SK-N-SH treated with all-trans-retinoic acid at 6 μM for 48 hours (cell line): ENCODE data around the gene NXF1.

Experiments used
- ATAC-seq: fragments of 200-7000 bp; cut with Tn5 transposase; 3 replicates; pipeline ENCODE4 v1.9.1; 2020; ENCODE audit warnings: mild to moderate bottlenecking, moderate library complexity
- ARNTL ChIP-seq: fragments of 450-650 bp; formaldehyde crosslinking; IDR thresholded peaks from 2 replicates; pipeline ENCODE4 v1.5.0; 2020; ENCODE audit warnings: low read depth, mild to moderate bottlenecking, moderate library complexity, borderline replicate concordance
- CSDC2 ChIP-seq: fragments of 250-450 bp; sonication (Bioruptor Pico); IDR thresholded peaks from 2 replicates; pipeline ENCODE4 v1.5.0; 2020; ENCODE audit warnings: mild to moderate bottlenecking, moderate library complexity
- ESRRG ChIP-seq: fragments of 250-450 bp; sonication (Bioruptor Pico); IDR thresholded peaks from 2 replicates; pipeline ENCODE4 v1.6.1; 2021; ENCODE audit warnings: mild to moderate bottlenecking
- GLIS3 ChIP-seq: fragments of 250-450 bp; sonication (Bioruptor Pico); IDR thresholded peaks from 2 replicates; pipeline ENCODE4 v1.5.0; 2020; ENCODE audit warnings: mild to moderate bottlenecking, moderate library complexity
- ISL1 ChIP-seq: fragments of 250-450 bp; sonication (Bioruptor Pico); IDR thresholded peaks from 2 replicates; pipeline ENCODE4 v2.1.2; 2022; ENCODE audit warnings: mild to moderate bottlenecking, moderate library complexity
- OSR1 ChIP-seq: fragments of 250-450 bp; sonication (Bioruptor Pico); IDR thresholded peaks from 2 replicates; pipeline ENCODE4 v1.8.0; 2022; ENCODE audit warnings: moderate library complexity, mild to moderate bottlenecking, inconsistent platforms
- POU6F1 ChIP-seq: fragments of 250-450 bp; sonication (Bioruptor Pico); IDR thresholded peaks from 2 replicates; pipeline ENCODE4 v1.8.0; 2021; ENCODE audit warnings: low read depth, mild to moderate bottlenecking, moderate library complexity, borderline replicate concordance
- PPARA ChIP-seq: fragments of 250-450 bp; sonication (Bioruptor Pico); IDR thresholded peaks from 2 replicates; pipeline ENCODE4 v1.5.0; 2020; ENCODE audit warnings: mild to moderate bottlenecking, borderline replicate concordance
- RARB ChIP-seq: fragments of 250-450 bp; sonication (Bioruptor Pico); IDR thresholded peaks from 2 replicates; pipeline ENCODE4 v1.8.0; 2021; ENCODE audit warnings: mild to moderate bottlenecking, moderate library complexity
- SNAI2 ChIP-seq: fragments of 250-450 bp; sonication (Bioruptor Pico); IDR thresholded peaks from 2 replicates; pipeline ENCODE4 v1.5.0; 2020; ENCODE audit warnings: mild to moderate bottlenecking, moderate library complexity
- TCF4 ChIP-seq: fragments of 250-450 bp; sonication (Bioruptor Pico); IDR thresholded peaks from 2 replicates; pipeline ENCODE4 v1.8.0; 2021; ENCODE audit warnings: mild to moderate bottlenecking, moderate library complexity, borderline replicate concordance
- ZC3H10 ChIP-seq: fragments of 250-450 bp; sonication (Bioruptor Pico); IDR thresholded peaks from 2 replicates; pipeline ENCODE4 v1.5.1; 2021; ENCODE audit warnings: mild to moderate bottlenecking, moderate library complexity
- ZFP3 ChIP-seq: fragments of 250-450 bp; sonication (Bioruptor Pico); IDR thresholded peaks from 2 replicates; pipeline ENCODE4 v1.5.0; 2020; ENCODE audit warnings: mild to moderate bottlenecking, moderate library complexity
- ZFP30 ChIP-seq: fragments of 450-650 bp; formaldehyde crosslinking; IDR thresholded peaks from 2 replicates; pipeline ENCODE4 v1.5.0; 2022; ENCODE audit warnings: mild to moderate bottlenecking, moderate library complexity
- ZNF565 ChIP-seq: fragments of 450-650 bp; formaldehyde crosslinking; conservative IDR thresholded peaks from 2 replicates; pipeline ENCODE4 v1.5.0; 2020; ENCODE audit warnings: low read depth, mild to moderate bottlenecking, moderate library complexity
- ZNF70 ChIP-seq: fragments of 450-650 bp; formaldehyde crosslinking; IDR thresholded peaks from 2 replicates; pipeline ENCODE4 v1.5.0; 2020; ENCODE audit warnings: mild to moderate bottlenecking, moderate library complexity
- TF ChIP-seq, protein P1 (sequence below): fragments of 250-450 bp; sonication (Bioruptor Pico); IDR thresholded peaks from 2 replicates; pipeline ENCODE4 v1.8.0; 2020; ENCODE audit warnings: mild to moderate bottlenecking, moderate library complexity, borderline replicate concordance
- TF ChIP-seq, protein P2 (sequence below): fragments of 250-450 bp; sonication (Bioruptor Pico); IDR thresholded peaks from 2 replicates; pipeline ENCODE4 v1.5.0; 2020; ENCODE audit warnings: mild to moderate bottlenecking, moderate library complexity

The NXF1 gene

DNA sequence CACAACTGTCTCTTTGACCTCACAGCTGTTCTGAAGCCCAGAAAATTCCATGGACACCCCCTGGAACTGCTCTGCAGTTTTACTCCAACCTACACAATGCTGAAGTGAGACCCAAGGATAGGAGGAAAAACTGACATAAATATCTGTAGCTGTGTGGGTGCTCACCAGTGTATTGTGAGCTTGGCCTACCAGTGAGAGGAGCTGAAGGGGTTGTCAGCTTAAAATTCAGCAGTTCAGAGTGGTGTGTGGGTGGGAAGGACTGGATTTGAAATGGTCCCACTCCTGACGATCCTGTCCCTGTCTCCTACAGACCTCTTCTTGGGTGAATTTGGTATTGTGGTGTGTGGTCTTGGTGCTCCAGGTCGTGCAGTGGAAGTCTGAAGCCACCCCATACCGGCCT, 15.7 kb downstream of the NXF1 start:
- no peak for ATAC-seq

DNA sequence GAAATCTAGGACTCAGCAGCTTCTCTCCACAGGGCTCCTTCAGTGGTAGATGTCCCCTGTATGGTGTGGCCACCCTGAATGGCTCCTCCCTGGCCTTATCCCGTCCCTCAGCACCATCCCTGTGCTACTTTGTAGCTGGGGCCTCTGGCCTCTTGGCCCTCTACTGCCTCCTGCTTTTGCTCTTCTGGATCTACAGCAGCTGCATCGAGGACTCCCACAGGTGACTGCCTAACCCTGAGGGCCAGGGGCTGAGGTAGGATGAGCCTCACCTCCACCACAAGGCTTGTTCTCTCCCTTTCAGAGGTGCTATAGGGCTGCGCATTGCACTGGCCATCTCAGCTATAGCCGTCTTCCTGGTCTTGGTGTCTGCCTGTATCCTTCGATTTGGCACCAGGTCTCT, 16.2 kb downstream of the NXF1 start:
- no peak for ATAC-seq
- TF ChIP-seq POU6F1 (CRISPR knock-in tag) (no peak), GLIS3 (CRISPR knock-in tag) (no peak)

More for the DNA sequence above, 15.7 kb downstream of the NXF1 start:
- TF ChIP-seq CSDC2 (CRISPR knock-in tag) (no peak), ZFP30 (CRISPR knock-in tag) (no peak), ZNF565 (CRISPR knock-in tag) (no peak), ISL1 (CRISPR knock-in tag) (no peak)

DNA sequence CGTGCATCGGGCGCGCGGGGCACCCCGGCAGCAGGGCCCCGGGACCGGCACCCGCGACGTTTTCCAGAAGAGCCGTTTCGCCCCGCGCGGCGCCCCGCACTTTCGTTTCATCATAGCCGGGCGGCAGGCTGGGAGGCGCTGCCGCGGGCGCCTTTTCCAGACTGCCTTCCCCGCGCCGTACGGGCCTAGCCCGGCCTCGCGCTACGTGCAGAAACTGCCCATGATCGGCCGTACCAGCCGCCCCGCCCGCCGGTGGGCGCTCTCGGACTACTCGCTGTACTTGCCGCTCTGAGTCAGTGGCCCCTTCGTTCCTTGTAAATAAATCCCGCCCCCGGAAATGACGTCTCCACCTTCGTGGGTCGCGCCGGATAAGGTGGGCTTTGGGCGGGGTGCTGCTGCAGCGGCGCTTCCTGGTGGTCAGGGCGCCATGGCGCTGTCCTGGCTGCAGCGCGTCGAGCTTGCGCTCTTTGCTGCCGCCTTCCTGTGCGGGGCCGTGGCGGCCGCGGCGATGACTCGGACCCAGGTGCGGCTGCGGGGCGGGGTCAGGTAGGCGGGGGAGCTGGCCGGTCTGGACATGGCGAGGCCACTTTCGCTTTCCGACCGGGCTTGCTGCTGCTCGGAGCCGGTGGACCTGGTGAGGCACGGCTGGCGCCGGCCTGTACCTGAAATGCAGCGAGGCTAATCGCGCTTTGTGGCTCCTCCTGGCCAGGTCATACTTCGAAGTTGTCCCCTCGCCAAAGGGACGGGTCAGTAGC, 18.1 kb downstream of the NXF1 start, which contains the start of gene TMEM179B:
TSS of gene TMEM179B (plus strand) at position 398 of the 755 bp plus-strand sequence. CDS start at position 428, 30 bp downstream.
- TF ChIP-seq, protein P1, sequence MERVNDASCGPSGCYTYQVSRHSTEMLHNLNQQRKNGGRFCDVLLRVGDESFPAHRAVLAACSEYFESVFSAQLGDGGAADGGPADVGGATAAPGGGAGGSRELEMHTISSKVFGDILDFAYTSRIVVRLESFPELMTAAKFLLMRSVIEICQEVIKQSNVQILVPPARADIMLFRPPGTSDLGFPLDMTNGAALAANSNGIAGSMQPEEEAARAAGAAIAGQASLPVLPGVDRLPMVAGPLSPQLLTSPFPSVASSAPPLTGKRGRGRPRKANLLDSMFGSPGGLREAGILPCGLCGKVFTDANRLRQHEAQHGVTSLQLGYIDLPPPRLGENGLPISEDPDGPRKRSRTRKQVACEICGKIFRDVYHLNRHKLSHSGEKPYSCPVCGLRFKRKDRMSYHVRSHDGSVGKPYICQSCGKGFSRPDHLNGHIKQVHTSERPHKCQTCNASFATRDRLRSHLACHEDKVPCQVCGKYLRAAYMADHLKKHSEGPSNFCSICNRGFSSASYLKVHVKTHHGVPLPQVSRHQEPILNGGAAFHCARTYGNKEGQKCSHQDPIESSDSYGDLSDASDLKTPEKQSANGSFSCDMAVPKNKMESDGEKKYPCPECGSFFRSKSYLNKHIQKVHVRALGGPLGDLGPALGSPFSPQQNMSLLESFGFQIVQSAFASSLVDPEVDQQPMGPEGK (CRISPR knock-in tag), result no peak
- TF ChIP-seq ZFP30 (CRISPR knock-in tag) (no peak), ZFP3 (CRISPR knock-in tag) (peak; percentile 43; the same call in 1 of the 2 replicates), CSDC2 (CRISPR knock-in tag) (0 out of 2 replicates have a peak, but pooled peaks have one; percentile 41)
- ATAC-seq, result peak; percentile 73

- ATAC-seq, result peak; percentile 74
- TF ChIP-seq CSDC2 (CRISPR knock-in tag), result no peak
- TF ChIP-seq ZC3H10 (CRISPR knock-in tag), result no peak
- TF ChIP-seq ZNF70, result no peak
- 0 out of 2 replicates have a peak, but pooled peaks have one; percentile 5 for TF ChIP-seq GLIS3 (CRISPR knock-in tag)
- TF ChIP-seq ARNTL (CRISPR knock-in tag), result no peak
- TF ChIP-seq OSR1, result no peak
Measured at GRCh38 chr11:62786318-62787004, 18.8 kb downstream of the NXF1 start.

DNA sequence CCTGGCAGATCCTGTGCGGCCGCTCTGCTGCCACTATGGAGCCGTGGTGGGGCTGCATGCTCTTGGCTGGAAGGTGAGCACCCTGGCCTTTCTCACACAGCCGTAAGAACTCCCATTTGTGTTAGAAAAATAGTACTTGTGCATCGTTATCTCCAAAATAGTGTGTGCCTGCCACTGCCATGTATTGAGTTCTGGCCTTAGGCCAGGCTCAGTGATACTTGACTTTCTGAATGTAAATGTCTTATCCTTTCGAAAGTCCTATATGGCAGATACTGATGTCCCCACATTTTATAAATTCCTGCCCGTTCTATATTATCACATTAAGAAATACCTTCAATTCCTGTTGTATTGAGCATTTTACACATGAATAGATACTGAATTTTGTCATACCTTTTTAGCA, 22.5 kb downstream of the NXF1 start:
- no peak for ATAC-seq
- TF ChIP-seq, protein P2, sequence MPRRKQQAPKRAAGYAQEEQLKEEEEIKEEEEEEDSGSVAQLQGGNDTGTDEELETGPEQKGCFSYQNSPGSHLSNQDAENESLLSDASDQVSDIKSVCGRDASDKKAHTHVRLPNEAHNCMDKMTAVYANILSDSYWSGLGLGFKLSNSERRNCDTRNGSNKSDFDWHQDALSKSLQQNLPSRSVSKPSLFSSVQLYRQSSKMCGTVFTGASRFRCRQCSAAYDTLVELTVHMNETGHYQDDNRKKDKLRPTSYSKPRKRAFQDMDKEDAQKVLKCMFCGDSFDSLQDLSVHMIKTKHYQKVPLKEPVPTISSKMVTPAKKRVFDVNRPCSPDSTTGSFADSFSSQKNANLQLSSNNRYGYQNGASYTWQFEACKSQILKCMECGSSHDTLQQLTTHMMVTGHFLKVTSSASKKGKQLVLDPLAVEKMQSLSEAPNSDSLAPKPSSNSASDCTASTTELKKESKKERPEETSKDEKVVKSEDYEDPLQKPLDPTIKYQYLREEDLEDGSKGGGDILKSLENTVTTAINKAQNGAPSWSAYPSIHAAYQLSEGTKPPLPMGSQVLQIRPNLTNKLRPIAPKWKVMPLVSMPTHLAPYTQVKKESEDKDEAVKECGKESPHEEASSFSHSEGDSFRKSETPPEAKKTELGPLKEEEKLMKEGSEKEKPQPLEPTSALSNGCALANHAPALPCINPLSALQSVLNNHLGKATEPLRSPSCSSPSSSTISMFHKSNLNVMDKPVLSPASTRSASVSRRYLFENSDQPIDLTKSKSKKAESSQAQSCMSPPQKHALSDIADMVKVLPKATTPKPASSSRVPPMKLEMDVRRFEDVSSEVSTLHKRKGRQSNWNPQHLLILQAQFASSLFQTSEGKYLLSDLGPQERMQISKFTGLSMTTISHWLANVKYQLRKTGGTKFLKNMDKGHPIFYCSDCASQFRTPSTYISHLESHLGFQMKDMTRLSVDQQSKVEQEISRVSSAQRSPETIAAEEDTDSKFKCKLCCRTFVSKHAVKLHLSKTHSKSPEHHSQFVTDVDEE (CRISPR knock-in tag), result no peak
- TF ChIP-seq ZC3H10 (CRISPR knock-in tag), result no peak
- TF ChIP-seq TCF4 (CRISPR knock-in tag), result no peak
- no peak for TF ChIP-seq ZNF70
- TF ChIP-seq CSDC2 (CRISPR knock-in tag), result no peak
- TF ChIP-seq GLIS3 (CRISPR knock-in tag), result no peak
- TF ChIP-seq ZFP3 (CRISPR knock-in tag), result no peak
- no peak for TF ChIP-seq PPARA
- no peak for TF ChIP-seq ESRRG (CRISPR knock-in tag)
- no peak for TF ChIP-seq ZNF565 (CRISPR knock-in tag)
- no peak for TF ChIP-seq ARNTL (CRISPR knock-in tag)
- no peak for TF ChIP-seq RARB (CRISPR knock-in tag)
- no peak for TF ChIP-seq ZFP30 (CRISPR knock-in tag)
- no peak for TF ChIP-seq OSR1
- TF ChIP-seq ISL1 (CRISPR knock-in tag), result no peak
- TF ChIP-seq SNAI2 (CRISPR knock-in tag), result no peak
